GM12878 (cell line): ENCODE measurements around the gene IFI6.

Experiments
- ATF7 ChIP-seq: fragments of 450-650 bp; IDR thresholded peaks from 2 replicates; pipeline ENCODE4 v1.6.1; 2016; ENCODE audit warnings: low read depth, mild to moderate bottlenecking
- BRCA1 ChIP-seq: IDR thresholded peaks from 2 replicates; pipeline ENCODE4 v1.6.1; 2011; ENCODE audit warnings: low read depth, low read length, improper control_type of control experiment
- CTCF ChIP-seq, 3 experiments: IDR thresholded peaks in 2 of 3; conservative IDR thresholded peaks in 1 of 3; 2 replicates each; pipeline ENCODE4 v1.5.1; 2011; ENCODE audit warnings: low read depth in 3 of 3, low read length in 3 of 3, mild to moderate bottlenecking in 3 of 3, control low read depth in 2 of 3, moderate library complexity in 2 of 3, inconsistent platforms in 1 of 3, mixed read lengths in 1 of 3; ENCODE audit not compliant: control insufficient read depth in 2 of 3, insufficient read depth in 1 of 3; ENCODE audit errors: extremely low read depth in 1 of 3
- EED ChIP-seq: sonication (generic); IDR thresholded peaks from 2 replicates; pipeline ENCODE4 v1.6.1; 2016; ENCODE audit warnings: antibody characterized with exemption, low read depth
- NR2F1 ChIP-seq: fragments of 450-650 bp; conservative IDR thresholded peaks from 2 replicates; pipeline ENCODE4 v1.6.1; 2017; ENCODE audit warnings: mild to moderate bottlenecking
- PAX8 ChIP-seq: fragments of 450-650 bp; IDR thresholded peaks from 2 replicates; pipeline ENCODE4 v1.6.1; 2017; ENCODE audit warnings: mild to moderate bottlenecking, moderate library complexity
- POLR2AphosphoS5 ChIP-seq: IDR thresholded peaks from 2 replicates; pipeline ENCODE4 v1.6.1; 2011; ENCODE audit warnings: mild to moderate bottlenecking, low read length, inconsistent platforms
- RELA ChIP-seq: fragments of 450-650 bp; IDR thresholded peaks from 2 replicates; pipeline ENCODE4 v1.8.0; 2014; ENCODE audit warnings: borderline replicate concordance; ENCODE audit not compliant: partially characterized antibody
- USF2 ChIP-seq: IDR thresholded peaks from 2 replicates; pipeline ENCODE4 v1.6.1; 2011; ENCODE audit warnings: low read depth, low read length, improper control_type of control experiment, borderline replicate concordance

GRCh38 chr1:27662707-27663393 is 9.1 kb downstream of the IFI6 start:
- TF ChIP-seq RELA (no peak), BRCA1 (no peak), CTCF (IDR thresholded peaks at IDR 0.05 in 2 of 3, conservative IDR thresholded peaks at IDR 0.05 in 1 of 3; ENCODE audit: control insufficient read depth in 2 of 3, extremely low read depth in 1 of 3, insufficient read depth in 1 of 3, low read depth in 3 of 3, low read length in 3 of 3) (peak; percentile 83 to 85 (median 85)), PAX8 (no peak), POLR2AphosphoS5 (peak; percentile 57; the same call in 1 of the 2 replicates), ATF7 (peak; percentile 55), EED (peak; percentile 55), NR2F1 (no peak; the same call in 1 of the 2 replicates), USF2 (no peak)
